H9 (cell line): ENCODE measurements around the gene HEG1. TPM values are rescaled to one million over a fixed set of nuclear protein-coding genes. Genes with fewer than 3 reads are reported as not detected.

ENCODE experiments used
- DNase-seq: peaks from one replicate; pipeline ENCODE4 v3.0.0-alpha.2; 2017
- H2AFZ ChIP-seq: one replicate; pipeline ENCODE4 v1.6.1; 2013; ENCODE audit warnings: mild to moderate bottlenecking, low read length, control low read depth, moderate library complexity
- H2AK5ac ChIP-seq: 2 replicates; pipeline ENCODE4 v1.6.1; 2013; ENCODE audit warnings: low read length, control low read depth, mixed read lengths; ENCODE audit not compliant: insufficient read length
- H2BK120ac ChIP-seq: one replicate; pipeline ENCODE4 v1.6.1; 2013; ENCODE audit warnings: low read depth, mild to moderate bottlenecking, low read length, control low read depth, inconsistent platforms; ENCODE audit not compliant: poor library complexity, severe bottlenecking
- H2BK12ac ChIP-seq: 2 replicates; pipeline ENCODE4 v1.6.1; 2013; ENCODE audit warnings: low read length, control low read depth, mixed read lengths, low read depth; ENCODE audit not compliant: insufficient read length
- H2BK15ac ChIP-seq: 2 replicates; pipeline ENCODE4 v1.6.1; 2013; ENCODE audit warnings: low read depth, low read length, control low read depth
- H2BK20ac ChIP-seq: one replicate; pipeline ENCODE4 v1.6.1; 2013; ENCODE audit warnings: low read depth, mild to moderate bottlenecking, low read length, control low read depth, inconsistent platforms; ENCODE audit not compliant: poor library complexity, severe bottlenecking
- H2BK5ac ChIP-seq: 2 replicates; pipeline ENCODE4 v1.6.1; 2013; ENCODE audit warnings: low read length, control low read depth, mixed read lengths; ENCODE audit not compliant: insufficient read length
- H3K14ac ChIP-seq: 2 replicates; pipeline ENCODE4 v1.6.1; 2013; ENCODE audit warnings: low read length, control low read depth; ENCODE audit not compliant: insufficient read depth
- H3K18ac ChIP-seq: 2 replicates; pipeline ENCODE4 v1.6.1; 2013; ENCODE audit warnings: low read depth, mild to moderate bottlenecking, mixed read lengths, low read length, control low read depth; ENCODE audit not compliant: insufficient read length
- H3K23ac ChIP-seq: 2 replicates; pipeline ENCODE4 v1.6.1; 2013; ENCODE audit warnings: low read length, control low read depth, mixed read lengths, low read depth; ENCODE audit not compliant: insufficient read length
- H3K23me2 ChIP-seq: 2 replicates; pipeline ENCODE4 v1.6.1; 2013; ENCODE audit warnings: low read depth, mild to moderate bottlenecking, mixed read lengths, low read length, control low read depth; ENCODE audit not compliant: insufficient read length, poor library complexity, severe bottlenecking
- H3K27ac ChIP-seq: 2 replicates; pipeline ENCODE4 v1.5.1; 2013; ENCODE audit warnings: low read length, control low read depth, mixed read lengths, low read depth; ENCODE audit not compliant: insufficient read length
- H3K27me3 ChIP-seq: 2 replicates; pipeline ENCODE4 v1.6.1; 2013; ENCODE audit warnings: low read length, control low read depth, inconsistent platforms; ENCODE audit not compliant: insufficient read depth
- H3K4ac ChIP-seq: 2 replicates; pipeline ENCODE4 v1.6.1; 2013; ENCODE audit warnings: low read depth, mild to moderate bottlenecking, control low read depth, inconsistent platforms, low read length, moderate library complexity
- H3K4me1 ChIP-seq: 2 replicates; pipeline ENCODE4 v1.6.1; 2013; ENCODE audit warnings: low read length, control low read depth, inconsistent platforms; ENCODE audit not compliant: insufficient read depth
- H3K4me2 ChIP-seq: 2 replicates; pipeline ENCODE4 v1.6.1; 2013; ENCODE audit warnings: low read length, control low read depth, mixed read lengths; ENCODE audit not compliant: insufficient read length, insufficient read depth
- H3K56ac ChIP-seq: 2 replicates; pipeline ENCODE4 v1.6.1; 2013; ENCODE audit warnings: low read depth, mild to moderate bottlenecking, mixed read lengths, low read length, control low read depth; ENCODE audit not compliant: insufficient read length
- H3K79me1 ChIP-seq: 2 replicates; pipeline ENCODE4 v1.6.1; 2013; ENCODE audit warnings: low read depth, mild to moderate bottlenecking, moderate library complexity, low read length, control low read depth, inconsistent platforms; ENCODE audit not compliant: insufficient read depth, poor library complexity, severe bottlenecking
- H3K79me2 ChIP-seq: 2 replicates; pipeline ENCODE4 v1.6.1; 2013; ENCODE audit warnings: low read length, control low read depth, inconsistent platforms; ENCODE audit not compliant: insufficient read depth
- H3K9ac ChIP-seq: 2 replicates; pipeline ENCODE4 v1.6.1; 2013; ENCODE audit warnings: low read length, control low read depth, mixed read lengths; ENCODE audit not compliant: insufficient read length; ENCODE audit errors: extremely low read depth
- H3K9me3 ChIP-seq: one replicate; pipeline ENCODE4 v1.6.1; 2013; ENCODE audit warnings: low read depth, low read length, inconsistent platforms; ENCODE audit not compliant: control insufficient read depth
- H3T11ph ChIP-seq: one replicate; pipeline ENCODE4 v1.6.1; 2013; ENCODE audit warnings: mild to moderate bottlenecking, low read length, control low read depth, inconsistent platforms
- H4K20me1 ChIP-seq: one replicate; pipeline ENCODE4 v1.6.1; 2013; ENCODE audit not compliant: control insufficient read depth, insufficient read length, insufficient read depth
- H4K5ac ChIP-seq: 2 replicates; pipeline ENCODE4 v1.6.1; 2013; ENCODE audit warnings: low read depth, mild to moderate bottlenecking, mixed read lengths, low read length, control low read depth; ENCODE audit not compliant: insufficient read length
- H4K8ac ChIP-seq: replicated peaks from 2 replicates; pipeline ENCODE4 v1.6.1; 2013; ENCODE audit warnings: low read length, control low read depth, mixed read lengths, low read depth; ENCODE audit not compliant: insufficient read length
- H4K91ac ChIP-seq: 2 replicates; pipeline ENCODE4 v1.6.1; 2013; ENCODE audit warnings: low read depth, mild to moderate bottlenecking, moderate library complexity, mixed read lengths, low read length, control low read depth; ENCODE audit not compliant: insufficient read length
- H3K27ac Mint-ChIP-seq, 3 experiments: 2 replicates in 2 of 3; 3 replicates in 1 of 3; pipeline ENCODE4 v1.8.0; 2020 to 2021; ENCODE audit warnings: mixed read lengths in 3 of 3, mild to moderate bottlenecking in 1 of 3, moderate library complexity in 1 of 3
- H3K27me3 Mint-ChIP-seq: 2 replicates; pipeline ENCODE4 v1.8.0; 2021; ENCODE audit warnings: low read depth, mild to moderate bottlenecking, moderate library complexity, mixed read lengths
- H3K36me3 Mint-ChIP-seq, 3 experiments: 2 replicates in 2 of 3; 3 replicates in 1 of 3; pipeline ENCODE4 v1.8.0; 2020 to 2021; ENCODE audit warnings: low read depth in 3 of 3, mixed read lengths in 3 of 3; ENCODE audit not compliant: insufficient read depth in 1 of 3
- H3K4me1 Mint-ChIP-seq, 2 experiments: 2 replicates each; pipeline ENCODE4 v1.8.0; 2020; ENCODE audit warnings: mixed read lengths in 2 of 2
- H3K4me3 Mint-ChIP-seq, 2 experiments: 2 replicates in 1 of 2; 3 replicates in 1 of 2; pipeline ENCODE4 v1.8.0; 2020 to 2021; ENCODE audit warnings: mild to moderate bottlenecking in 2 of 2, mixed read lengths in 2 of 2, moderate library complexity in 1 of 2
- H3K9me3 Mint-ChIP-seq, 2 experiments: 2 replicates in 1 of 2; 3 replicates in 1 of 2; pipeline ENCODE4 v1.8.0; 2020; ENCODE audit warnings: mild to moderate bottlenecking in 2 of 2, mixed read lengths in 2 of 2, moderate library complexity in 1 of 2
- CTCF ChIP-seq: fragments of 200-600 bp; sonication (generic); conservative IDR thresholded peaks from 3 replicates; pipeline ENCODE4 v1.8.0; 2021; ENCODE audit warnings: antibody characterized with exemption, mild to moderate bottlenecking
- WGBS: extraction: QIAGEN DNeasy Blood & Tissue Kit; methylation state at CpG from one replicate; pipeline ENCODE4 v1.1.7; 2013; ENCODE audit warnings: missing lambda C conversion rate, low lambda C conversion rate, mixed read lengths; ENCODE audit not compliant: insufficient read length; ENCODE audit errors: extremely low coverage; 5-methylcytosine and 5-hydroxymethylcytosine counted together
- total RNA-seq: library from RNA; stranded (reverse); gene quantifications from 2 replicates; pipeline ENCODE4 v1.2.1, GENCODE V29; 2021

HEG1 gene
- total RNA-seq, 1 experiment from 2014 or later = 10.3 TPM

DNA sequence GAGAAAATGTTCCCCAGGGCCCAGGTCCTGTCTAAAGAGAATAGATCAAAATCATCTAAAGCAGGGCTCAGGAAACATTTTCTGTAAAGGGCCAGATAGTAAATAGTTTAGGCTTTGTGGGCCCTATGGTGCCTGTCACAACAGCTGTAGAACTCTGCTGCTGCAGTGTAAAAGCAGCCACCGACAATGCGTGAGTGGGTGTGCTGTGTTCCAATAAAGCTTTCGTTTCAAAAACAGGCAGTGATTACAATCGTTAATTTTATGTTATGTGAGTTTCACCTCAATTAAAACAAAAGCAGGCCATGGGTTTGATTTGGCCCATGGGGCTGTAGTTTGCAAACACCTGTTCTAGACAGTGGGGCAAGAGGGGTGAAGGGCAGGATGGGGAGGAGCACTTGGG is 12.5 kb upstream of the HEG1 start:
- Histone ChIP-seq H3K14ac (no peak overlapping the region), H3K56ac (no peak overlapping the region), H2BK120ac (no peak overlapping the region), H3K4me1 (no peaks in the 10 kb centered on the region; the same call in 1 of the 2 replicates), H3K23me2 (no peaks in the 10 kb centered on the region), H2BK15ac (no peak overlapping the region), H2AFZ (no peak overlapping the region), H3K27me3 (no peaks in the 10 kb centered on the region), H3K9ac (no peak overlapping the region), H3K9me3 (no peaks in the 10 kb centered on the region), H4K91ac (no peak overlapping the region), H3K4ac (no peak overlapping the region), H3K23ac (no peak overlapping the region), H3T11ph (no peak overlapping the region), H2BK12ac (no peak overlapping the region), H3K79me2 (no peaks in the 10 kb centered on the region), H2BK5ac (no peak overlapping the region), H3K4me2 (no peak overlapping the region), H3K79me1 (no peaks in the 10 kb centered on the region), H2AK5ac (no peak overlapping the region), H4K20me1 (no peaks in the 10 kb centered on the region), H3K18ac (no peak overlapping the region), H4K5ac (no peak overlapping the region), H3K27ac (no peak overlapping the region), H2BK20ac (no peak overlapping the region), H4K8ac (no peak overlapping the region)
- peaks cover 0 to 7% (median 0%) of the 10 kb centered on the region in 3 experiments; a peak in 1 of 7 replicates for H3K36me3 Mint-ChIP-seq
- no peak overlapping the region for H3K27ac Mint-ChIP-seq
- H3K4me1 Mint-ChIP-seq = peaks cover 14 to 17% of the 10 kb centered on the region in 2 experiments
- no peak for DNase-seq
- TF ChIP-seq CTCF = no peak
- no CpG with 5 or more reads among the region's 4 CpGs for WGBS
- peaks cover 0 to 5% of the 10 kb centered on the region in 2 experiments; a peak in 1 of 5 replicates for H3K9me3 Mint-ChIP-seq
- no peak overlapping the region for H3K4me3 Mint-ChIP-seq
- H3K27me3 Mint-ChIP-seq = peaks cover 8% of the 10 kb centered on the region
